ENCODE measurements around the gene MYO9B.
A peak's percentile ranks its signal among the peaks of the same experiment; 100 is the strongest.

MYO9B gene

GRCh38 chr19:17054746-17055145, 20.8 kb upstream of the MYO9B start:
- H2AFZ ChIP-seq (ENCODE audit: insufficient read depth, low read length, poor library complexity), result no peak overlapping the region
- no peak overlapping the region for H3K18ac ChIP-seq (ENCODE audit: low read length)
- DNase-seq, result no peak
- no peak overlapping the region for H4K91ac ChIP-seq (ENCODE audit: low read depth, low read length)
- H2BK120ac ChIP-seq (ENCODE audit: insufficient read depth, low read length, poor library complexity), result no peak overlapping the region
- no peak overlapping the region for H2BK5ac ChIP-seq (ENCODE audit: low read depth, low read length, poor library complexity)
- no peaks in the 10 kb centered on the region for H3K27me3 ChIP-seq (ENCODE audit: insufficient read depth, low read length)
- H3K23ac ChIP-seq (ENCODE audit: low read length), result no peak overlapping the region
- no peaks in the 10 kb centered on the region for H3K4me1 ChIP-seq (ENCODE audit: control insufficient read depth in 1 of 2, insufficient read depth in 2 of 2, low read length in 2 of 2)
- no peaks in the 10 kb centered on the region for H3K79me2 ChIP-seq (ENCODE audit: control insufficient read depth, insufficient read depth, low read length, poor library complexity)
- H3K9ac ChIP-seq (ENCODE audit: low read length), result no peak overlapping the region
- H3K4me2 ChIP-seq (ENCODE audit: low read length), result no peak overlapping the region
- no peak overlapping the region for H2AK5ac ChIP-seq (ENCODE audit: low read length)
- H3K4ac ChIP-seq (ENCODE audit: low read depth, low read length), result no peak overlapping the region
- WGBS (ENCODE audit: extremely low coverage, insufficient coverage, insufficient read length), result no CpG with 5 or more reads among the region's 5 CpGs
- H4K12ac ChIP-seq (ENCODE audit: low read depth, low read length), result no peak overlapping the region
- no peak overlapping the region for H3K4me3 ChIP-seq (ENCODE audit: low read depth, low read length)
- H3K9me3 ChIP-seq (ENCODE audit: insufficient read depth, low read depth, low read length), result peaks cover 11% of the 10 kb centered on the region
- H4K8ac ChIP-seq (ENCODE audit: low read depth, low read length), result no peak overlapping the region
- H2BK12ac ChIP-seq (ENCODE audit: low read length), result no peak overlapping the region
- no peak overlapping the region for H3K14ac ChIP-seq (ENCODE audit: low read length)
- no peak overlapping the region for H3K27ac ChIP-seq (ENCODE audit: low read depth, low read length)
- H3K79me1 ChIP-seq (ENCODE audit: low read length), result no peaks in the 10 kb centered on the region
- peaks cover 50 to 60% of the 10 kb centered on the region in 2 experiments for H3K36me3 ChIP-seq (ENCODE audit: control insufficient read depth in 1 of 2, insufficient read depth in 2 of 2, low read length in 2 of 2)

GRCh38 chr19:17055636-17056035, 19.9 kb upstream of the MYO9B start:
- Histone ChIP-seq H3K23ac (ENCODE audit: low read length) (no peak overlapping the region), H2AK5ac (ENCODE audit: low read length) (no peak overlapping the region), H3K14ac (ENCODE audit: low read length) (no peak overlapping the region), H3K18ac (ENCODE audit: low read length) (no peak overlapping the region), H3K4me1 (ENCODE audit: control insufficient read depth in 1 of 2, insufficient read depth in 2 of 2, low read length in 2 of 2) (no peaks in the 10 kb centered on the region), H4K91ac (ENCODE audit: low read depth, low read length) (no peak overlapping the region), H3K4ac (ENCODE audit: low read depth, low read length) (no peak overlapping the region), H3K4me2 (ENCODE audit: low read length) (no peak overlapping the region), H3K4me3 (ENCODE audit: low read depth, low read length) (no peak overlapping the region), H3K9me3 (ENCODE audit: insufficient read depth, low read depth, low read length) (peaks cover 11% of the 10 kb centered on the region), H3K9ac (ENCODE audit: low read length) (no peak overlapping the region), H3K79me2 (ENCODE audit: control insufficient read depth, insufficient read depth, low read length, poor library complexity) (no peaks in the 10 kb centered on the region), H2BK12ac (ENCODE audit: low read length) (no peak overlapping the region), H3K36me3 (ENCODE audit: control insufficient read depth in 1 of 2, insufficient read depth in 2 of 2, low read length in 2 of 2) (peaks cover 46 to 56% of the 10 kb centered on the region in 2 experiments), H4K12ac (ENCODE audit: low read depth, low read length) (no peak overlapping the region), H4K8ac (ENCODE audit: low read depth, low read length) (no peak overlapping the region), H3K27ac (ENCODE audit: low read depth, low read length) (no peak overlapping the region), H3K79me1 (ENCODE audit: low read length) (no peaks in the 10 kb centered on the region), H2AFZ (ENCODE audit: insufficient read depth, low read length, poor library complexity) (no peak overlapping the region), H2BK120ac (ENCODE audit: insufficient read depth, low read length, poor library complexity) (no peak overlapping the region), H2BK5ac (ENCODE audit: low read depth, low read length, poor library complexity) (no peak overlapping the region), H3K27me3 (ENCODE audit: insufficient read depth, low read length) (no peaks in the 10 kb centered on the region)
- no CpG with 5 or more reads among the region's 15 CpGs for WGBS (ENCODE audit: extremely low coverage, insufficient coverage, insufficient read length)
- no peak for DNase-seq

GRCh38 chr19:17058236-17058635, 17.3 kb upstream of the MYO9B start:
- no CpG with 5 or more reads among the region's 8 CpGs for WGBS (ENCODE audit: extremely low coverage, insufficient coverage, insufficient read length)
- Histone ChIP-seq H3K9ac (ENCODE audit: low read length) (peak overlapping the region; percentile 11), H3K23ac (ENCODE audit: low read length) (no peak overlapping the region), H3K27me3 (ENCODE audit: insufficient read depth, low read length) (no peaks in the 10 kb centered on the region), H3K14ac (ENCODE audit: low read length) (no peak overlapping the region), H3K79me2 (ENCODE audit: control insufficient read depth, insufficient read depth, low read length, poor library complexity) (no peaks in the 10 kb centered on the region), H4K12ac (ENCODE audit: low read depth, low read length) (no peak overlapping the region), H2AK5ac (ENCODE audit: low read length) (no peak overlapping the region), H2AFZ (ENCODE audit: insufficient read depth, low read length, poor library complexity) (no peak overlapping the region), H3K27ac (ENCODE audit: low read depth, low read length) (no peak overlapping the region), H2BK120ac (ENCODE audit: insufficient read depth, low read length, poor library complexity) (no peak overlapping the region), H4K8ac (ENCODE audit: low read depth, low read length) (no peak overlapping the region), H2BK5ac (ENCODE audit: low read depth, low read length, poor library complexity) (no peak overlapping the region), H4K91ac (ENCODE audit: low read depth, low read length) (no peak overlapping the region), H3K36me3 (ENCODE audit: control insufficient read depth in 1 of 2, insufficient read depth in 2 of 2, low read length in 2 of 2) (peaks cover 36 to 45% of the 10 kb centered on the region in 2 experiments), H3K4me2 (ENCODE audit: low read length) (no peak overlapping the region), H3K18ac (ENCODE audit: low read length) (no peak overlapping the region), H3K4me1 (ENCODE audit: control insufficient read depth in 1 of 2, insufficient read depth in 2 of 2, low read length in 2 of 2) (peaks cover 5% of the 10 kb centered on the region in 2 experiments), H3K4ac (ENCODE audit: low read depth, low read length) (no peak overlapping the region), H3K4me3 (ENCODE audit: low read depth, low read length) (no peak overlapping the region), H2BK12ac (ENCODE audit: low read length) (no peak overlapping the region), H3K79me1 (ENCODE audit: low read length) (no peaks in the 10 kb centered on the region), H3K9me3 (ENCODE audit: insufficient read depth, low read depth, low read length) (peaks cover 11% of the 10 kb centered on the region)
- DNase-seq, result no peak

DNA sequence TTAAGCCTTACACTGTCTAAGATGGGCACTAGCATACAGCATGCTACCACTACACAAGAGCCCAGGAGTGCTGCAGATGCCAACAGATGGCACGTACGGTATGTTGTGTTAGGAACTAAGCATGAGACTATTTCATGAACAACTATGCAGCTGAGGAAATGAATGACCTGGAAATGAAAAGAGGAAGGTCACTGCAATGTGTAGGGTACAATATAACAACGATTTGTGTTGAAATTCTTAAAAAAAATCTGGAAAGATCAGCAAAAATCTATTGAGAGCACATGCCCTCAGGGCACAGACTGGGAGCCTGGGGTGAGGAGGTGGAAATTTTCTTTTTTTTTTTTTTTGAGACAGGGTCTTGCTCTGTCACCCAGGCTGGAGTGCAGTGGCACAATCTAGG, 14.8 kb upstream of the MYO9B start:
- Histone ChIP-seq H4K12ac (ENCODE audit: low read depth, low read length) (no peak overlapping the region), H3K27ac (ENCODE audit: low read depth, low read length) (no peak overlapping the region), H2AFZ (ENCODE audit: insufficient read depth, low read length, poor library complexity) (no peak overlapping the region), H2AK5ac (ENCODE audit: low read length) (no peak overlapping the region), H3K27me3 (ENCODE audit: insufficient read depth, low read length) (no peaks in the 10 kb centered on the region), H3K9me3 (ENCODE audit: insufficient read depth, low read depth, low read length) (peaks cover 11% of the 10 kb centered on the region), H2BK5ac (ENCODE audit: low read depth, low read length, poor library complexity) (no peak overlapping the region), H3K36me3 (ENCODE audit: control insufficient read depth in 1 of 2, insufficient read depth in 2 of 2, low read length in 2 of 2) (peaks cover 24 to 31% of the 10 kb centered on the region in 2 experiments), H3K14ac (ENCODE audit: low read length) (no peak overlapping the region), H2BK12ac (ENCODE audit: low read length) (no peak overlapping the region), H3K79me1 (ENCODE audit: low read length) (no peaks in the 10 kb centered on the region), H3K18ac (ENCODE audit: low read length) (no peak overlapping the region), H3K4ac (ENCODE audit: low read depth, low read length) (no peak overlapping the region), H4K8ac (ENCODE audit: low read depth, low read length) (no peak overlapping the region), H2BK120ac (ENCODE audit: insufficient read depth, low read length, poor library complexity) (no peak overlapping the region), H3K9ac (ENCODE audit: low read length) (no peak overlapping the region), H3K23ac (ENCODE audit: low read length) (no peak overlapping the region), H4K91ac (ENCODE audit: low read depth, low read length) (no peak overlapping the region), H3K79me2 (ENCODE audit: control insufficient read depth, insufficient read depth, low read length, poor library complexity) (peaks cover 2% of the 10 kb centered on the region), H3K4me1 (ENCODE audit: control insufficient read depth in 1 of 2, insufficient read depth in 2 of 2, low read length in 2 of 2) (peaks cover 5 to 6% of the 10 kb centered on the region in 2 experiments), H3K4me2 (ENCODE audit: low read length) (no peak overlapping the region), H3K4me3 (ENCODE audit: low read depth, low read length) (no peak overlapping the region)
- WGBS (ENCODE audit: extremely low coverage, insufficient coverage, insufficient read length), result no CpG with 5 or more reads among the region's 3 CpGs
- peak in 1 of 2 donors; percentile 42 for DNase-seq

Data from trophoblast cell (in vitro differentiated cells and primary cell).